SK-N-SH treated with all-trans-retinoic acid at 6 μM for 48 hours (cell line): Measurements from ENCODE around the gene ZNF274.

Experiments used
- ATAC-seq: fragments of 200-7000 bp; cut with Tn5 transposase; 3 replicates; pipeline ENCODE4 v1.9.1; 2020; ENCODE audit warnings: mild to moderate bottlenecking, moderate library complexity
- ARNTL ChIP-seq: fragments of 450-650 bp; formaldehyde crosslinking; IDR thresholded peaks from 2 replicates; pipeline ENCODE4 v1.5.0; 2020; ENCODE audit warnings: low read depth, mild to moderate bottlenecking, moderate library complexity, borderline replicate concordance
- BACH2 ChIP-seq: fragments of 250-450 bp; sonication (Bioruptor Pico); IDR thresholded peaks from 2 replicates; pipeline ENCODE4 v1.9.0; 2021; ENCODE audit warnings: mild to moderate bottlenecking, borderline replicate concordance
- CREB5 ChIP-seq: fragments of 250-450 bp; sonication (Bioruptor Pico); IDR thresholded peaks from 2 replicates; pipeline ENCODE4 v1.5.1; 2020; ENCODE audit warnings: low read depth, mild to moderate bottlenecking, moderate library complexity
- CSDC2 ChIP-seq: fragments of 250-450 bp; sonication (Bioruptor Pico); IDR thresholded peaks from 2 replicates; pipeline ENCODE4 v1.5.0; 2020; ENCODE audit warnings: mild to moderate bottlenecking, moderate library complexity
- ESRRG ChIP-seq: fragments of 250-450 bp; sonication (Bioruptor Pico); IDR thresholded peaks from 2 replicates; pipeline ENCODE4 v1.6.1; 2021; ENCODE audit warnings: mild to moderate bottlenecking
- GLIS3 ChIP-seq: fragments of 250-450 bp; sonication (Bioruptor Pico); IDR thresholded peaks from 2 replicates; pipeline ENCODE4 v1.5.0; 2020; ENCODE audit warnings: mild to moderate bottlenecking, moderate library complexity
- ISL1 ChIP-seq: fragments of 250-450 bp; sonication (Bioruptor Pico); IDR thresholded peaks from 2 replicates; pipeline ENCODE4 v2.1.2; 2022; ENCODE audit warnings: mild to moderate bottlenecking, moderate library complexity
- OSR1 ChIP-seq: fragments of 250-450 bp; sonication (Bioruptor Pico); IDR thresholded peaks from 2 replicates; pipeline ENCODE4 v1.8.0; 2022; ENCODE audit warnings: moderate library complexity, mild to moderate bottlenecking, inconsistent platforms
- PATZ1 ChIP-seq: fragments of 250-450 bp; sonication (Bioruptor Pico); IDR thresholded peaks from 2 replicates; pipeline ENCODE4 v1.8.0; 2020; ENCODE audit warnings: mild to moderate bottlenecking, moderate library complexity, borderline replicate concordance
- PPARA ChIP-seq: fragments of 250-450 bp; sonication (Bioruptor Pico); IDR thresholded peaks from 2 replicates; pipeline ENCODE4 v1.5.0; 2020; ENCODE audit warnings: mild to moderate bottlenecking, borderline replicate concordance
- RARB ChIP-seq: fragments of 250-450 bp; sonication (Bioruptor Pico); IDR thresholded peaks from 2 replicates; pipeline ENCODE4 v1.8.0; 2021; ENCODE audit warnings: mild to moderate bottlenecking, moderate library complexity
- SNAI2 ChIP-seq: fragments of 250-450 bp; sonication (Bioruptor Pico); IDR thresholded peaks from 2 replicates; pipeline ENCODE4 v1.5.0; 2020; ENCODE audit warnings: mild to moderate bottlenecking, moderate library complexity
- TCF4 ChIP-seq: fragments of 250-450 bp; sonication (Bioruptor Pico); IDR thresholded peaks from 2 replicates; pipeline ENCODE4 v1.8.0; 2021; ENCODE audit warnings: mild to moderate bottlenecking, moderate library complexity, borderline replicate concordance
- ZC3H10 ChIP-seq: fragments of 250-450 bp; sonication (Bioruptor Pico); IDR thresholded peaks from 2 replicates; pipeline ENCODE4 v1.5.1; 2021; ENCODE audit warnings: mild to moderate bottlenecking, moderate library complexity
- ZFP30 ChIP-seq: fragments of 450-650 bp; formaldehyde crosslinking; IDR thresholded peaks from 2 replicates; pipeline ENCODE4 v1.5.0; 2022; ENCODE audit warnings: mild to moderate bottlenecking, moderate library complexity
- ZNF565 ChIP-seq: fragments of 450-650 bp; formaldehyde crosslinking; conservative IDR thresholded peaks from 2 replicates; pipeline ENCODE4 v1.5.0; 2020; ENCODE audit warnings: low read depth, mild to moderate bottlenecking, moderate library complexity
- ZNF70 ChIP-seq: fragments of 450-650 bp; formaldehyde crosslinking; IDR thresholded peaks from 2 replicates; pipeline ENCODE4 v1.5.0; 2020; ENCODE audit warnings: mild to moderate bottlenecking, moderate library complexity
- ZNF8 ChIP-seq: fragments of 450-650 bp; formaldehyde crosslinking; IDR thresholded peaks from 2 replicates; pipeline ENCODE4 v1.5.0; 2020; ENCODE audit warnings: mild to moderate bottlenecking, moderate library complexity
- TF ChIP-seq, protein P1 (sequence below): fragments of 250-450 bp; sonication (Bioruptor Pico); IDR thresholded peaks from 2 replicates; pipeline ENCODE4 v1.5.1; 2021; ENCODE audit warnings: mild to moderate bottlenecking, moderate library complexity
- TF ChIP-seq, protein P2 (sequence below): fragments of 250-450 bp; sonication (Bioruptor Pico); IDR thresholded peaks from 2 replicates; pipeline ENCODE4 v1.5.0; 2020; ENCODE audit warnings: mild to moderate bottlenecking, moderate library complexity

The ZNF274 gene

GRCh38 chr19:58212336-58213074 lies 29.6 kb downstream of the ZNF274 start:
- TF ChIP-seq PATZ1 (CRISPR knock-in tag) = no peak
- TF ChIP-seq RARB = no peak
- no peak for TF ChIP-seq ESRRG (CRISPR knock-in tag)
- TF ChIP-seq ZNF8 (CRISPR knock-in tag) = no peak
- TF ChIP-seq ZC3H10 (CRISPR knock-in tag) = no peak
- TF ChIP-seq TCF4 (CRISPR knock-in tag) = no peak
- TF ChIP-seq SNAI2 (CRISPR knock-in tag) = no peak
- TF ChIP-seq OSR1 (CRISPR knock-in tag) = no peak
- TF ChIP-seq ZNF70 = no peak
- TF ChIP-seq ZFP30 = no peak
- TF ChIP-seq, protein P1, sequence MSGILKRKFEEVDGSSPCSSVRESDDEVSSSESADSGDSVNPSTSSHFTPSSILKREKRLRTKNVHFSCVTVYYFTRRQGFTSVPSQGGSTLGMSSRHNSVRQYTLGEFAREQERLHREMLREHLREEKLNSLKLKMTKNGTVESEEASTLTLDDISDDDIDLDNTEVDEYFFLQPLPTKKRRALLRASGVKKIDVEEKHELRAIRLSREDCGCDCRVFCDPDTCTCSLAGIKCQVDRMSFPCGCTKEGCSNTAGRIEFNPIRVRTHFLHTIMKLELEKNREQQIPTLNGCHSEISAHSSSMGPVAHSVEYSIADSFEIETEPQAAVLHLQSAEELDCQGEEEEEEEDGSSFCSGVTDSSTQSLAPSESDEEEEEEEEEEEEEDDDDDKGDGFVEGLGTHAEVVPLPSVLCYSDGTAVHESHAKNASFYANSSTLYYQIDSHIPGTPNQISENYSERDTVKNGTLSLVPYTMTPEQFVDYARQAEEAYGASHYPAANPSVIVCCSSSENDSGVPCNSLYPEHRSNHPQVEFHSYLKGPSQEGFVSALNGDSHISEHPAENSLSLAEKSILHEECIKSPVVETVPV (CRISPR knock-in tag) = no peak
- TF ChIP-seq CREB5 (CRISPR knock-in tag) = no peak
- no peak for TF ChIP-seq PPARA
- TF ChIP-seq BACH2 (CRISPR knock-in tag) = no peak
- ATAC-seq = no peak

DNA sequence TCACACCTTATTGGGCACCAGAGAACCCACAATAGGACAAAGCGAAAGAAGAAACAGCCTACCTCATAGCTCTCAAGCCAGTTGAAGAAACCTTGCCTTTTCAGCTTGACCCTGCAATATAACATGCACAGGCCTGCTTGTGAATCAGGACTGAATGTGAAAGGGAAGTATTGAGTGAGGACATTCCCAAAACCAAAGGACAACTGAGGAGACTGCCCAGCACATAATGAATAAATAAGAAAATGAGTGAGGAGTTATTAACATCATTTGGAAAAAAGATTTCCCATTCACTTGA lies 30.2 kb downstream of the ZNF274 start:
- TF ChIP-seq ARNTL (CRISPR knock-in tag) (no peak), SNAI2 (CRISPR knock-in tag) (no peak), TCF4 (CRISPR knock-in tag) (no peak), ZNF565 (CRISPR knock-in tag) (no peak), CSDC2 (CRISPR knock-in tag) (no peak), PATZ1 (CRISPR knock-in tag) (no peak), GLIS3 (CRISPR knock-in tag) (no peak), ZC3H10 (CRISPR knock-in tag) (no peak), BACH2 (CRISPR knock-in tag) (no peak), ISL1 (CRISPR knock-in tag) (no peak), ESRRG (CRISPR knock-in tag) (no peak), PPARA (no peak)
- TF ChIP-seq, protein P2, sequence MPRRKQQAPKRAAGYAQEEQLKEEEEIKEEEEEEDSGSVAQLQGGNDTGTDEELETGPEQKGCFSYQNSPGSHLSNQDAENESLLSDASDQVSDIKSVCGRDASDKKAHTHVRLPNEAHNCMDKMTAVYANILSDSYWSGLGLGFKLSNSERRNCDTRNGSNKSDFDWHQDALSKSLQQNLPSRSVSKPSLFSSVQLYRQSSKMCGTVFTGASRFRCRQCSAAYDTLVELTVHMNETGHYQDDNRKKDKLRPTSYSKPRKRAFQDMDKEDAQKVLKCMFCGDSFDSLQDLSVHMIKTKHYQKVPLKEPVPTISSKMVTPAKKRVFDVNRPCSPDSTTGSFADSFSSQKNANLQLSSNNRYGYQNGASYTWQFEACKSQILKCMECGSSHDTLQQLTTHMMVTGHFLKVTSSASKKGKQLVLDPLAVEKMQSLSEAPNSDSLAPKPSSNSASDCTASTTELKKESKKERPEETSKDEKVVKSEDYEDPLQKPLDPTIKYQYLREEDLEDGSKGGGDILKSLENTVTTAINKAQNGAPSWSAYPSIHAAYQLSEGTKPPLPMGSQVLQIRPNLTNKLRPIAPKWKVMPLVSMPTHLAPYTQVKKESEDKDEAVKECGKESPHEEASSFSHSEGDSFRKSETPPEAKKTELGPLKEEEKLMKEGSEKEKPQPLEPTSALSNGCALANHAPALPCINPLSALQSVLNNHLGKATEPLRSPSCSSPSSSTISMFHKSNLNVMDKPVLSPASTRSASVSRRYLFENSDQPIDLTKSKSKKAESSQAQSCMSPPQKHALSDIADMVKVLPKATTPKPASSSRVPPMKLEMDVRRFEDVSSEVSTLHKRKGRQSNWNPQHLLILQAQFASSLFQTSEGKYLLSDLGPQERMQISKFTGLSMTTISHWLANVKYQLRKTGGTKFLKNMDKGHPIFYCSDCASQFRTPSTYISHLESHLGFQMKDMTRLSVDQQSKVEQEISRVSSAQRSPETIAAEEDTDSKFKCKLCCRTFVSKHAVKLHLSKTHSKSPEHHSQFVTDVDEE (CRISPR knock-in tag) = no peak
- TF ChIP-seq, protein P1 (CRISPR knock-in tag) = no peak
- no peak for ATAC-seq
